Caco-2 (cell line): Measurements from ENCODE around the gene WWOX. TPM values are rescaled to one million over a fixed set of nuclear protein-coding genes. Genes with fewer than 3 reads are reported as not detected.

Experiments used
- BruUV-seq: library from RNA; stranded (reverse); fragments of 400-500 nt; replicated peaks from 2 replicates; lab custom pipeline; 2021; lab: Mats Ljungman, UMichigan
- CTCF ChIA-PET: fragments of 300-600 bp; sonication (Branson Sonifier 250); formaldehyde crosslinking; loops from one replicate; lab custom pipeline; 2022; ENCODE audit warnings: antibody characterized with exemption; lab: Charles Lee
- POLR2A ChIA-PET: fragments of 300-600 bp; sonication (Branson Sonifier 250); formaldehyde crosslinking; loops from one replicate; lab custom pipeline; 2022; ENCODE audit warnings: antibody characterized with exemption; lab: Charles Lee
- DNase-seq, 2 experiments: peaks; one replicate each; pipeline versions ENCODE4 v3.0.0 to v3.0.0-alpha.2; 2020 to 2022
- H3K27me3 ChIP-seq: replicated peaks from 2 replicates; pipeline ENCODE4 v1.6.0; 2011; ENCODE audit warnings: low read length; ENCODE audit not compliant: control insufficient read depth, insufficient read depth
- H3K36me3 ChIP-seq: 2 replicates; pipeline ENCODE4 v1.5.1; 2011; ENCODE audit warnings: low read length; ENCODE audit not compliant: control insufficient read depth, insufficient read depth
- H3K4me1 ChIP-seq: fragments of 250-450 bp; sonication (Bioruptor Pico); 2 replicates; pipeline ENCODE4 v1.5.1; 2020; ENCODE audit warnings: mild to moderate bottlenecking
- H3K4me3 ChIP-seq: 2 replicates; pipeline ENCODE4 v1.5.1; 2011; ENCODE audit warnings: low read depth, mild to moderate bottlenecking, control low read depth, low read length
- H3K9me3 ChIP-seq: fragments of 250-450 bp; sonication (Bioruptor Pico); 2 replicates; pipeline ENCODE4 v1.5.1; 2020; ENCODE audit warnings: mild to moderate bottlenecking, moderate library complexity
- H3K27ac Mint-ChIP-seq: one replicate; pipeline ENCODE4 v1.8.0; 2022; ENCODE audit warnings: mixed read lengths; ENCODE audit not compliant: unreplicated experiment
- H3K27me3 Mint-ChIP-seq: one replicate; pipeline ENCODE4 v1.8.0; 2022; ENCODE audit warnings: mixed read lengths; ENCODE audit not compliant: insufficient read depth, unreplicated experiment
- H3K36me3 Mint-ChIP-seq: one replicate; pipeline ENCODE4 v1.8.0; 2022; ENCODE audit warnings: mild to moderate bottlenecking, mixed read lengths; ENCODE audit not compliant: insufficient read depth, unreplicated experiment
- H3K4me1 Mint-ChIP-seq: one replicate; pipeline ENCODE4 v1.8.0; 2022; ENCODE audit warnings: low read depth, mixed read lengths; ENCODE audit not compliant: unreplicated experiment
- H3K4me3 Mint-ChIP-seq: one replicate; pipeline ENCODE4 v1.8.0; 2022; ENCODE audit warnings: mild to moderate bottlenecking, moderate library complexity, mixed read lengths; ENCODE audit not compliant: unreplicated experiment
- H3K9me3 Mint-ChIP-seq: one replicate; pipeline ENCODE4 v1.8.0; 2022; ENCODE audit warnings: mixed read lengths; ENCODE audit not compliant: unreplicated experiment
- intact Hi-C: fragments of 100-400 bp; cut with micrococcal nuclease; formaldehyde crosslinking; loops from one replicate; pipeline ENCODE4 v1.10.0; 2022; ENCODE audit not compliant: unreplicated experiment
- total RNA-seq: library from RNA; stranded (reverse); gene quantifications from 2 replicates; pipeline ENCODE4 v1.2.3, GENCODE V29; 2022
- TF ChIP-seq, protein P1 (sequence below), 2 experiments: fragments of 200-600 bp in 1 of 2; IDR thresholded peaks; 1 replicate in 1 of 2; 2 replicates in 1 of 2; pipeline versions ENCODE4 v1.5.1 to v1.8.0; 2011 to 2022; ENCODE audit warnings: antibody characterized with exemption in 1 of 2, control low read depth in 1 of 2, inconsistent platforms in 1 of 2, low read depth in 1 of 2, low read length in 1 of 2, mild to moderate bottlenecking in 1 of 2, moderate library complexity in 1 of 2; ENCODE audit not compliant: insufficient read depth in 1 of 2, severe bottlenecking in 1 of 2, unreplicated experiment in 1 of 2

WWOX gene
- total RNA-seq, 1 experiment from 2014 or later: 45.0 TPM

DNA sequence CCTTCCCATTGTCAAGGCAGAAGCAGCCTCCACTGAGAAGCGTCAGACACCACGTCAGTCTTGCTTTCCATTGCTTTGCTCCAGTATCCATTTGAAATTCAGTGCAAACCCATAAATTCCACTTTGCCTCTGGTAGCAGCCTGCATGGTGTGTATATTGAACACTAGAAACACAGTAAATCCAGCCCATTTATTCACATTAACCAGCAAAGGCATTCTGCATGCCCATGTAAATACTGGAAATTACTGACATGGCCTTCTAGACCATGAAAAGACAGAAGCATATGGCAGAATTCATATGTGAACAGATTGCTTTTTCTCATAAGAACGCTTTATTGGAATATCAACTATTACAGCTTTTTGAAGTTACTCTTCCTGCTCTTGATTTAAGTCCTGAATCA is 595.0 kb downstream of the WWOX start:
- no TSS peak for BruUV-seq
- Mint-ChIP-seq H3K4me3 (no peak overlapping the region), H3K27me3 (no peaks in the 10 kb centered on the region), H3K9me3 (no peaks in the 10 kb centered on the region), H3K27ac (no peak overlapping the region), H3K4me1 (no peaks in the 10 kb centered on the region), H3K36me3 (no peaks in the 10 kb centered on the region)
- intact Hi-C loops: no loop called here
- CTCF ChIA-PET: interaction anchor here (0.6 kb wide), 1 partner anchor 193 kb away, joined by 3 read pairs; no protein-coding TSS in a partner anchor
- TF ChIP-seq, protein P1, sequence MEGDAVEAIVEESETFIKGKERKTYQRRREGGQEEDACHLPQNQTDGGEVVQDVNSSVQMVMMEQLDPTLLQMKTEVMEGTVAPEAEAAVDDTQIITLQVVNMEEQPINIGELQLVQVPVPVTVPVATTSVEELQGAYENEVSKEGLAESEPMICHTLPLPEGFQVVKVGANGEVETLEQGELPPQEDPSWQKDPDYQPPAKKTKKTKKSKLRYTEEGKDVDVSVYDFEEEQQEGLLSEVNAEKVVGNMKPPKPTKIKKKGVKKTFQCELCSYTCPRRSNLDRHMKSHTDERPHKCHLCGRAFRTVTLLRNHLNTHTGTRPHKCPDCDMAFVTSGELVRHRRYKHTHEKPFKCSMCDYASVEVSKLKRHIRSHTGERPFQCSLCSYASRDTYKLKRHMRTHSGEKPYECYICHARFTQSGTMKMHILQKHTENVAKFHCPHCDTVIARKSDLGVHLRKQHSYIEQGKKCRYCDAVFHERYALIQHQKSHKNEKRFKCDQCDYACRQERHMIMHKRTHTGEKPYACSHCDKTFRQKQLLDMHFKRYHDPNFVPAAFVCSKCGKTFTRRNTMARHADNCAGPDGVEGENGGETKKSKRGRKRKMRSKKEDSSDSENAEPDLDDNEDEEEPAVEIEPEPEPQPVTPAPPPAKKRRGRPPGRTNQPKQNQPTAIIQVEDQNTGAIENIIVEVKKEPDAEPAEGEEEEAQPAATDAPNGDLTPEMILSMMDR (IDR thresholded peaks at IDR 0.05; ENCODE audit: insufficient read depth in 1 of 2, low read depth in 1 of 2, low read length in 1 of 2, severe bottlenecking in 1 of 2, unreplicated experiment in 1 of 2): no peak
- H3K4me1 ChIP-seq: no peaks in the 10 kb centered on the region
- no peaks in the 10 kb centered on the region for H3K9me3 ChIP-seq
- no peaks in the 10 kb centered on the region for H3K27me3 ChIP-seq
- no peaks in the 10 kb centered on the region for H3K36me3 ChIP-seq
- no peak for DNase-seq
- POLR2A ChIA-PET: no interaction called here
- no peak overlapping the region for H3K4me3 ChIP-seq

DNA sequence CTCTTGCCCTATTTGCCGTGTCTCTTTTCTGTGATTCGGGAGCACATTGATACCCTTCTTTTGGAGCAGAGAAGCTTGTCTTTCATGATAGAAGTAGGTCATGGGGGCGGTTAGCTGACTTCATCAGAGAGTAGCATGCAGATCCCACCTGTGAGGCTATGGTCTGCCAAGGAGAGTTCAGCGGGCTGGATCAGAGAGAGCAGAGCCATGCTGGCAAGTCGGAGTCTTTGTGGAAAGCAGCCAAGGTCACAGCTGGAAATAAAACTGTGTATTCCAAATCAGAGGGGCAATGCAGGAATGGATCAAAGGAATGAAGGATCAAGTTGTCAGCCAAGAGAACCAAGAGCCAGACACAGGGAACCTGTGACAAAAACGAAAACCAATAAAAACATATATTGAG is 595.9 kb downstream of the WWOX start:
- no peak overlapping the region for H3K4me3 ChIP-seq
- no peaks in the 10 kb centered on the region for H3K36me3 Mint-ChIP-seq
- H3K4me3 Mint-ChIP-seq: no peak overlapping the region
- H3K9me3 ChIP-seq: no peaks in the 10 kb centered on the region
- H3K36me3 ChIP-seq: no peaks in the 10 kb centered on the region
- H3K9me3 Mint-ChIP-seq: no peaks in the 10 kb centered on the region
- H3K27ac Mint-ChIP-seq: no peak overlapping the region
- no peaks in the 10 kb centered on the region for H3K27me3 ChIP-seq
- no TSS peak for BruUV-seq
- no peaks in the 10 kb centered on the region for H3K4me1 ChIP-seq
- ChIA-PET CTCF (no interaction called here), POLR2A (no interaction called here)
- H3K27me3 Mint-ChIP-seq: no peaks in the 10 kb centered on the region
- intact Hi-C loops: no loop called here
- TF ChIP-seq, protein P1 (IDR thresholded peaks at IDR 0.05; ENCODE audit: insufficient read depth in 1 of 2, low read depth in 1 of 2, low read length in 1 of 2, severe bottlenecking in 1 of 2, unreplicated experiment in 1 of 2): no peak
- DNase-seq: no peak
- H3K4me1 Mint-ChIP-seq: no peaks in the 10 kb centered on the region

DNA sequence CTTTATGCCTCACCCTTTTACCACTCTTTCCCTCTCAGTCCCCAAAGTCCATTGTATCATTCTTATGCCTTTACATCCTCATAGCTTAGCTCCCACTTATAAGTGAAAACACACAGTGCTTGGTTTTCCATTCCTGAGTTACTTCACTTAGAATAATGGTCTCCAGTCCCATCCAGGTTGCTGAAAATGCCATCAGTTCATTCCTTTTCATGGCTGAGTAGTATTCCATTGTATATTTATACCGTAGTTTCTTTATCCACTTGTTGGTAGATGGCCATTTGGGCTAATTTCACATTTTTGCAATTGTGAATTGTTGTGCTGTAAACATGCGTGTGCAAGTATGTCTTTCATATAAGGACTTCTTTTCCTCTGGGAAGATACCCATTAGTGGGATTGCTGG is 597.3 kb downstream of the WWOX start:
- BruUV-seq: no TSS peak
- intact Hi-C loops: no loop called here

More for the DNA sequence above, 597.3 kb downstream of the WWOX start:
- H3K36me3 Mint-ChIP-seq: no peaks in the 10 kb centered on the region
- H3K36me3 ChIP-seq: no peaks in the 10 kb centered on the region
- ChIA-PET CTCF (no interaction called here), POLR2A (no interaction called here)
- no peaks in the 10 kb centered on the region for H3K9me3 Mint-ChIP-seq
- no peaks in the 10 kb centered on the region for H3K4me1 ChIP-seq
- no peak overlapping the region for H3K4me3 ChIP-seq
- H3K27me3 Mint-ChIP-seq: no peaks in the 10 kb centered on the region
- H3K27me3 ChIP-seq: no peaks in the 10 kb centered on the region
- DNase-seq: no peak
- H3K4me1 Mint-ChIP-seq: no peaks in the 10 kb centered on the region
- TF ChIP-seq, protein P1 (IDR thresholded peaks at IDR 0.05; ENCODE audit: insufficient read depth in 1 of 2, low read depth in 1 of 2, low read length in 1 of 2, severe bottlenecking in 1 of 2, unreplicated experiment in 1 of 2): no peak
- H3K27ac Mint-ChIP-seq: no peak overlapping the region
- no peaks in the 10 kb centered on the region for H3K9me3 ChIP-seq
- H3K4me3 Mint-ChIP-seq: no peak overlapping the region
